HG02885 (cell line): ENCODE measurements around the gene CKLF.

ENCODE experiments used
- ATAC-seq: cut with Tn5 transposase; IDR thresholded peaks from one replicate; pipeline ENCODE4 v1.9.1; 2021; ENCODE audit warnings: mild to moderate bottlenecking; ENCODE audit not compliant: unreplicated experiment, poor library complexity

CKLF gene

DNA sequence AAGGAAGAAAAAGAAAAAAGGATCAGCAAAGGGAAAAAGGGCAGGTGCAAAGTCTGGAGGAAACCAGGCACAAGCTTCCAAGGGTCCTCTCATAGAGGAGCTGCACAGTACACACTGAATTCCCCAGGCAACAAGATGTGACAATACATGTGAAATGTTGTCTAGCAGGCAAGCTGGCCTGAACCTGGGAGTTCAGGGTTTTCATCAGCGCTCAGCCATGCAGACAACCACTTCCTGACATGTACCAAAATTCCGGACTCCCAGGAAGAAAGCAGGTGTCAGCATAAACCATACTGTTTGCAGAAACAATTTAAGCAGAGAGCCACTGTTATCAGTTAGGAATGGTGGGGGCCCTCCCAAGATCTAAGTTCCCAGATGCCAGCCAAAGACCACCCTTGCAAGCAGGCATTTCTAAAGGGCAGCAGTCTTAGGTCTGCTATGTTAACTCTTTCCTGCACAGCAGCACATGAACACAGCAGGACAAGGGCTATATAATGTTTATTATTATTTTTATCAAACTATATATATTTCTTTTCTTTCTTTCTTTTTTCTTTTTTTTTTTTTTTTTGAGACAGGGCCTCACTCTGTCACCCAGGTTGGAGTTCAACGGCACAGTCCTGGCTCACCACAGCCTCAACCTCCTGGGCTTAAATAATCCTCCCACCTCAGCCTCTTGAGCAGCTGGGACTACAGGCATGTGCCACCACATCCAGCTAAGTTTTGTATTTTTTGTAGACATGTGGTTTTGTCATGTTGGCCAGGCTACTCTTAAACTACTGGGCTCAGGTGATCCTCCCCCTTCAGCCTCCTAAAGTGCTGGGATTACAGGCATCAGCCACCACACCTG, 12.5 kb upstream of the CKLF start:
- peak; percentile 92 for ATAC-seq

DNA sequence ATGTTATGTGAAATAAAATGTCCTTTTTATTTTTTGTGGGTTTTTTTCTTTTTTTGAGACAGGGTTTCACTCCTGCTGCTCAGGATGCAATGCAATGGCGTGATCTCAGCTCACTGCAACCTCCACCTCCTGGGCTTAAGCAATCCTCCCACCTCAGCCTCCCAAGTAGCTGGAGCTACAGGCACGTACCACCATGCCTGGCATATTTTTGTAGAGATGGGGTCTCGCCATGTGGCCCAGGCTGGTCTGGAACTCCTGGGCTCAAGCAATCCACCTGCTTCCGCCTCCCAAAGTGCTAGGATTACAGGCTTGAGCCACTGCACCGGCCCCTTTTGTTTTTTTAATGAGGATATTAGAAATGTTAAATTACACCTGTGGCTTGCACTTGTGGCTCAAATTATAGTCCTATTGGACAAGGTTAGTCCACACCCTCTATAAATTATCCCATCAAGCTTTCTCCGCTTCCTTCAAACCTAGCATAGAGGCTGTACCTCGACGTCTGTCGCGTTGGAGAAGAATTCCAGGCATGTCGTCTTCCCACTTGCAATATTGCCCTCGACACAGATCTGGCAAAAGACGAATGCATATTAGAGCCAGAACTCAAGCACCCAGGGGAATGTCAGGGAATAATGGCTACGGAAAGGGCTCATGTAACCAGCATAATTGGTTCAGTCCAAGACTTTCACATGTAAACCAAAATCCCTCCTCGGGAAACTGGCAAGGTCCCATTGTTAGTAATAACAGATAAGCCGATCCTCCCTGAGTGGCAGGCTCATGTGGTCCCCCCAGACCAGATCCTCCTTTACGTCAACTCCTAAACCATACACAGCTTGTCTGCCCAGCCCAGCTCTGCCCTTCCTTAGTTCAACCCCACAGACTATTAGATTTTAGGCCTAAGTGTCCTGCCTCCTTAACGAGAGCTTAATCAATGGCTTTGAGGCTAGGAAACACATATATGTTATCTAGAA, 10.7 kb upstream of the CKLF start:
- ATAC-seq, result no peak

GRCh38 chr16:66542396-66542795, 10.0 kb upstream of the CKLF start:
- ATAC-seq, result no peak

DNA sequence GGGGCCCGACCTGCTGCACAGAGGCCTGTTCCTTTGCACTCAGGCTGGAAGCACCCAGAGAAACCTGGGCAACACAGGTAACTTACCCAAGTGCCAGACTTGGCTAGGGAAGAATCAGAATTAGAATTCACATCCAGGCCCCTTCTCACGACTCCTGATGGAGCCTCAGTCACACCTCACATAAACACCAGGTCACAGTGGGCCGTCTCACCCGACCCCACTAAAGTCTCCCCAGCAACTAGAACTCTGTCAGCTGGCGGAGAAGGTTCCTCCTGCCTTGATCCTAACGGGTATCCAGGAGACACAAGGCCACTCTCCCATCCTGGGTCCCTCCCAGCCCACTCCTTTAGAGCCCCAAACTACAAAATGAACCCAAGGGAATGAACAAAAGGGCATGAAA, 8.8 kb upstream of the CKLF start:
- ATAC-seq, result no peak

DNA sequence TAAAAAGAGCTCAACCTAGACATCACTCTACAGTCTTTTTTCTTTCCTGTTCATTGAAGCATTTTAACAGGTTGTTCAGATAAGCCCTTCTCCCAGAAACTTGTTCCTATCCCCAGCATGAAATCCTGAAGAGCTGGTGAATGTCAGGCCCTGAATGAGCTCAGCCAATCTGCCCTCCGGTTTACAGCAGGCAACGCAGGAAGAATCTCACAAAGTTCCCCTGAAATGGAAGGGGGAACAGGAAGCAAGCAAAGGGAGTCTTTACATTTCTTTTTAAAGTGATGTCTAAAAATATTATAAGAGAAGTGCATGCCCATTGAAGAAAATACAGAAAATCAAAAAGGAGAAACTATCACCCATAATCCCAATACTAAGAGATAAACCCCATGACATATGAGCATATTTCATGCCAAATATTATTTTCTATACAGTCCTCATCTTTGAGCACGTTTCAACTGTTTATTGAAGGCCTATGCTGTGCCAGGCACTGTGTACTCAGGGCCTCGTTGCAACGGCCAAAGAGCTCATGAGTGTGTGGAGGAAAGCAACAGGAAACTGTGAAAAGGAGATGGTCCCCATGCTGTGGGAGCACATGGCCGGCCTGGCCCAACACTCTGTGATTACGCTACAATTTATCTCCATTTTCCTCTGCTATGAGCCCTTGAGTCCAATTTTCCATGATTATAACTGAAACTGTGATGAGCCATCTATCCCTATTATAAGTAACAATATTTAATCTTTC, 8.2 kb upstream of the CKLF start:
- ATAC-seq, result no peak

DNA sequence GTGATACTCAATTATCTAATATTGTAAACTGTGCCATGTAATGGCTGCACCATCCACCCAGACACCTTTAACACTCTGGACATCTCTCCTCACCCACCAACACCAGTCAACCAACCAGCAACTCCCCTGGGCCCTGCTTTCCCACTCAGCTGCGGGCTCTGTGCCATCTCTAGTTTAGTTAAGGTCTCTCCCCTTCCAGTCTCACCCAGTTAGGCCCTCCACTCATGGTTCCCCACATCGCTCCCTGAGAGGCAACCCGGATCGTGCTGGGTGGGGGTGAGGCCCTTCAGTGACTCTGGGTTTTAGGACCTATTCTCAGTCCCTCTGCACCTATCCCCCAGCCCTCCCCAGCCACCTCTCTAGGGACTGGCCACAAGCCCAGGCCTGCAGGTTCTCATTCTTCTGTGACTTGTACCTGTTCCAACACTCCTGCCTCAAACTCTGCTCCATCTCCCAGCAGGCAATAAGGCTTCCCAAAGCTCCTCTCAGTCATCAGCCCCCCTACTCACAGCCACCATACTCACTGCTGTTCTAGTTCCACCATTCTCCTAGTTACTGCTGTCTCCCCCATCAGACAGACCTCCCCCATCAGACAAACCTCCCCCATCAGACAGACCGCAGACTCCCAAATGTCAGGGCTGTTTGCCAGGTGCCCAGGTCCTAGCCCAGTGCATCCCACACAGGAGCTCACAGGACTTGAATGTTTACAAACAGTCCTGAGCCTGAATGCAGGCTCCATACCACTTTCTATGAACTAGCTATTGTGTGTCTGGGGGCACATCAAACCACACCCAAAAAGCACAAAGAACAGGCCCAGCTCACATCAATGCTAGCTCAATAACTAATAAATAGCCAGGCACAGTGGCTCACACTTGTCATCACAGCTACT, 5.0 kb upstream of the CKLF start:
- no peak for ATAC-seq

DNA sequence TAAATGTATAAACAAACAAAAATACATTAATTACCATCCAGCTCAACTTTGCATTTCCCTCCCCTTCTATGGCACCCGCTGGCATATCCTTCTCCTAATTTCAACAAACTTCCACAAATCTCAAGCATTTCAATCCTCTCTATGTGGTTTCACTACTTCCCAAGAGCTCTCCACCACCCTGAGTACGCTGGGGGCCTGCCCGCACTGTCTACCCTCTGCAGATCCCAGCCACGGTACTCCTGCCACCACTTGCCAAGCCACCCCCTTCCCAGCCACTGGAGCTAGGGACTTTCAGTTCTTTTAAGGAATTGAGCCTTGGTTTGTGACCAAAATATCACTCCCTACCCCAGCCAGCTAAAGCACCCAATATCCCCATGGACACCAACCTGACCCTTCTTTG, 4.3 kb upstream of the CKLF start:
- no peak for ATAC-seq

DNA sequence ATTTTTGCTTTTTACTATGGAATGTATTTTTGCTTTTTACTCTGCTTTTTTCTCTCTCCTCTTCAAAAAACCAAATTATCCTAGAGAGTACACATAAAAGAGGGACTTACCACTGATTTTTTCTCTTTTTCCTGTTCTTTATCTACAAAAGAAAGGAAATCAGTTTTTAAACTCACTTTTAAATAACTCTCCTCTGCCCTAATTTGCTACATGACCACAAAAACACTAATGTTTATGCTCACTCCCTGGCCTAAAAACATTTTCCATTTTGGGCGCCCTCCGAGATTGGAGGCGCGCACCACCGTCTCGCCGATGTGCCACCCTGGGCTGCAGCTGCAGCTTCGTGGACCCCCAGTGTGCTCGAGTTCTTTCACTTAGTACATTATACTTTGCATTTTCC, 3.5 kb upstream of the CKLF start:
- no peak for ATAC-seq

DNA sequence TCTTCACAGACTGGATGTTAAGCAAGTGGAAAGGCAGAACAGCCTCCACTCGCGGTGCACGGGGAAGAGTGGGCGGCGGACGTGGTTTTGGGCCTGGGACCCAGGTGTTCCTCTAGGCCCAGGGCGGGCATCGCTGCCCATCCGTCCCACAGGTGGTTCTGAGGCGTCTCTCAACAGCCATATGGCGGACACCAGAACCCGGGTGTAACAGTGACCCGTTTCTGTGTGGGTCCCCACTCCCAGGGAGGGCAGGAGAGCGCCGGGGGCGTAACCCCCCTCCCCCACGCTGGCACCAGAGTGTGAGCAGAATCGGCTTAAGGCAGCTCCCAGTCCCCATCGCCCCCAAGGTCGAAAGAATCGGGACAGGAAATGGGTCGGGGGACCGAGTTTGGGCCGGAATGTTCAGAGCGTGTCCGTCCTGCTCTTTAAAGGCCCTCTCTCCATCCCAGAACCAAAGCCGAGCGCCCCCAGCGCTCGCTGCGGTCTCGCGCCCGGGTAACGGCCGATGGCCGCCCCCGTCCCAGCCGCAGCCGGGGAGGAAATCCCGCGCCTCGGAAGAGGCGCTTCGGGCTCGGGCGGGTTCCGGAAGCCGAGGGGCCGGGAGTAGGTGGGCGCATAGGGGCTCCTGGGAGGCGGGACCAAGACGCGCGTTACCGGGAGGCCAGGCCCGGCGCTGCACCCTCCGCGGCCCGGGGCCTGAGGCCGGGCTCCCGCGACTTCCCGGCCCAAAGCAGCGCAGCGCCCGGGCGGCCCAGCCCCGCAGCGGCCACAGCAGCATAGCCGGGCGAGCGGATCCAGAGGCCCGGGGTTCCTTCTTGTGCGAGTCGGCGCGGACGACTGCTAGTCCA, 2.9 kb upstream of the CKLF start, which contains the start of gene TK2:
Gene TK2, minus strand, starts transcription at position 839 of the 848 bp plus-strand sequence. Its CDS starts 61 bp downstream, at position 778.
- ATAC-seq, result peak; percentile 43

DNA sequence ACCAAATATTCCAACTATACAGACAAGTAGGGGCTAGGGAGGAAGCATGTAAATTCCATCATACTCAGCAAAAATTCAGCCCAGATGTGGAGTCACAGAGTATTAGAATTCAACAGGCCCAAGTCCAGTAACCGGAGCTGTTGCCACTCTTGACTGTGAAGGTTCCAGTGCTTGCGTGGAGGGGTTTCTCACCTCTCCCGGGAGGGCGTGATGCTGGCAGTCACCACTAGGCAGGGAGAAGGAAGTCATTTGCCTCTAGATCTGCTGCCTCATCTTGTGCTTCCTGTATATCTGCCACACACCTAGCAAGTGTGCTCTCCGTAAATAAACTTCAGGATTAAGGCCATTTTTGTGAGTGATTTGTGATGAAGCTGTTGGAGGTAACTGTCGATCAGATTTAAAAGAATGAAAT, 1.0 kb upstream of the CKLF start:
- no peak for ATAC-seq

DNA sequence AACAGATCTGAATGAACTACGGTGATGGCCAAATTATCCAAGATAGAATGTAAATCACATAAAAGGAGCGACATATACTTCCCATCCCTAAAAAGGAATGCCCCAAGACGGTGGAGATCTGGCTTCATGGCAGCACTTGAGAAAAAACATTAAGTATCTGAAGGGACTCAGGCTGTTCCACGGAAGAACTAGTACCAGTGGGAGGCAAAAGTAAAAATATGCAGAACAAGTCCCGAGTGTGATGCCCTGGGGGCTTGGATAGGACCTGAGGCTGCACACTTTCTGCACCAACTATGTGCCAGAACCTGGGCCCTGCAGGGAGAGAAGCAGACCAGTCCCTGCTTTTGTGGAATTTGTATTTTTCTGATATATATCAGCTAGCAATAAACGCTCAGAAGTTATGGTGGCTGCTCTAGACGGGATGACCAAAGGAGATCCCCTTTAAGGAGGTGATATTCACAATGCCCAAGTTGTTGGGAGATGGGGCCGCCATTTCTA, 539 bp upstream of the CKLF start:
- no peak for ATAC-seq

DNA sequence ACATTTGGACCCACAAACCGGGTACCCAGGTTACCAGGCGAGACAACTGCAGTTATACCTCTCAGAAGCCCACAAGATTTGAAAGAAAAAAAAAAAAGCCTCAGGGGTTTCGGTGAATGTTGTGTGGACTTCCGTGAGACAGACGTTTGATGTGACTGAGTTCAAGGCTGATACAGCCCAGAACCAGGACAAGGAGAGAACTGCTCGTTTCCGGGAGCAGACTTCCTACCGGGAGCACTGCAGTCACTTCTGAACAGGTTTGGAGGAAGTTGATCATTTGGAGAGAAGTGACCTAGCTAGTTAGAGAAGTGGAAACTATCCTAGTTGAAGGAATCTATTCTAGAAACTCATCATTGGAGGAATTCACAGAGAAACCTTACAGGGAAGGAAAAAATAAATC, 847 bp downstream of the CKLF start:
- ATAC-seq, result no peak

GRCh38 chr16:66554021-66554420, 1.6 kb downstream of the CKLF start:
- ATAC-seq, result no peak

DNA sequence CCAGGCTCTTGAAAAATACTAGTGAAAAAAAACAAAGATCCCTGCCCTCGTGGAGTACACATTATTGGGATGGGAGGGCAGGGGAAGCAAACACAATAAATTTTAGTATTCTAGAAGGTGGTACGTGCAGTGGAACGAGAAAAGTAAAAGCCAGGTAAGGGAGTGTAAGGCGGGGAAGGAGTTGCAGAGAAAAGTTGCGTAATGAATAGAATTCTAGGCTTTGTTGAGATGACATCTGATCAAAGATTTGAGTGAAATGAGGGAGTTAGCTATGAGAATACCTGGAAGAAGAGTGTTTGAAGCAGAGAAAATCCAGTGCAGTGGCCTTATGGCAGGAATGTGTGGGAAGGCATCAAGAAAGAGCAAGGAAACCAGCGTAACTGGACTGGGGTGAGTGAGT, 2.1 kb downstream of the CKLF start:
- ATAC-seq, result no peak

GRCh38 chr16:66560107-66560506, 7.7 kb downstream of the CKLF start:
- no peak for ATAC-seq

DNA sequence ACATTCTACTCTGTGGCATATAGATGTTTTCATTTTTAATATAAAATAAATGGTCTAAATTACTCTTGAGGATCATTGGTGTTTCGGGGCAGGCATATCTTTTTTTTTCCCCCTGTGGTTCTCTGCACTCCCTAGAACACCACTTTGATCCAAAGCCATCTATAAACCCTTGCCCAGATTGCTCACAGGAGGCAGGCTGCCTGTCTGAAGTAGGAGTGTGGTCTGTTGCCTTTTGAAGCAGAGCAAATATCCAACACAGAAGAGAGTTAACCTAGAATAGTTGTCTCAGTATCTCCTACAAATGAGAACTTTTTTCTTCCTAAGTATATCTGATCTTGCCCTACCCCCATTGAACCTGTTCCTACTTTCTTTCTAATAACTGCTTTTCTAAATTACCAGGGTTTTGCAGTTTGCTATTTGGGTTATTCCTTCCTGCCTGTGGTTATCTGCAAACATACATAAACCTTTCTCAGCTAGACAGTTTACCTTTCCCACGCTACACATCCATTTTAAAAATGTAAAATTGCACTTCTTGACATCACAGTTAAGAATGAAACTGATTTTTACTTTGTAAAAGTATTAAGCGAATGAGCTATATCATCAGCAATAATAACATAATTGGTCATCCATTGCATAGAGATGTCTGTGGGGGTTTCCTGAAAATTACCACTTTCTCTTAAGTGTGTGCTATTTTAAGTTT, 9.2 kb downstream of the CKLF start:
- ATAC-seq, result no peak

DNA sequence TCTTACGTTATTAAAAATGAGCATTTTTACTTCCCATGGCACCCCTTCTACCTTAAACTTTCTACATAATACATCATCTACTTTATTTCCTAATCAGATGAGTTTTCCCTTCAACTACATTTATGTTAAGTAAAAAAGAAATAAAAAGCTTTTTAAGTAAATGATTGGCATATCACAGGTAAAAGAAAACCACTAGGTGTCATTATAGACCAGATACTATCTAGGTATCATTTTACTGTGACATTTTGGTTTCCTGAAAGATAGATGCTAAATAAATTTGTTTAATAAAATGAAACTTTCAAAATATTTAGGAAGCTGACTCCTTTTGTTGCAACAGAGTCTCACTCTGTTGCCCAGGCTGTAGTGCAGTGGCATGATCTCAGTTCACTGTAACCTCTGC, 10.0 kb downstream of the CKLF start:
- ATAC-seq, result no peak

GRCh38 chr16:66562986-66563385, 10.6 kb downstream of the CKLF start:
- no peak for ATAC-seq
